ENCODE results near the gene ZNF618. TPM values are rescaled to one million over a fixed set of nuclear protein-coding genes. Genes with fewer than 3 reads are reported as not detected.

ZNF618 gene
- total and polyA plus RNA-seq, 2 experiments from 2014 or later = 2.3 to 5.1 TPM

- Histone ChIP-seq H4K20me1 (ENCODE audit: insufficient read depth) (no peaks in the 10 kb centered on the region), H3K9ac (no peak overlapping the region), H3K27me3 (replicated peaks; ENCODE audit: insufficient read depth) (no peaks in the 10 kb centered on the region), H3K9me2 (ENCODE audit: insufficient read depth) (no peaks in the 10 kb centered on the region), H3K4me2 (ENCODE audit: unreplicated experiment) (no peak overlapping the region), H3K4me3 (no peak overlapping the region), H3K9me3 (ENCODE audit: low read depth) (no peaks in the 10 kb centered on the region), H3K79me2 (ENCODE audit: insufficient read depth) (no peaks in the 10 kb centered on the region), H2AFZ (no peak overlapping the region), H3K27ac (no peak overlapping the region), H3K4me1 (ENCODE audit: insufficient read depth) (no peaks in the 10 kb centered on the region), H3K36me3 (ENCODE audit: low read depth) (no peaks in the 10 kb centered on the region), H3F3A (ENCODE audit: insufficient read depth) (no peaks in the 10 kb centered on the region)
- DNase-seq = peak; percentile 13
- in situ Hi-C loops (cut with MboI) = no loop called here
- WGBS, 2 experiments (ENCODE audit: low coverage in 1 of 2, low lambda C conversion rate in 2 of 2, missing lambda C conversion rate in 2 of 2) = 95 to 98% methylated on average over 15 of the region's 15 CpGs
- TF ChIP-seq EZH2 (IDR thresholded peaks at IDR 0.05; ENCODE audit: insufficient read depth, poor library complexity, severe bottlenecking) = no peak
- no peak for TF ChIP-seq EZH2phosphoT487 (IDR thresholded peaks at IDR 0.05; ENCODE audit: insufficient read depth, low read depth)
Observed at GRCh38 chr9:113985968-113986585, 110.0 kb downstream of the ZNF618 start.

- Histone ChIP-seq H3K9me2 (ENCODE audit: insufficient read depth) (no peaks in the 10 kb centered on the region), H3K4me3 (no peak overlapping the region), H3K9ac (no peak overlapping the region), H3K79me2 (ENCODE audit: insufficient read depth) (no peaks in the 10 kb centered on the region), H2AFZ (no peak overlapping the region), H3K36me3 (ENCODE audit: low read depth) (no peaks in the 10 kb centered on the region), H3K27me3 (replicated peaks; ENCODE audit: insufficient read depth) (no peaks in the 10 kb centered on the region), H3K4me2 (ENCODE audit: unreplicated experiment) (no peak overlapping the region), H3K4me1 (ENCODE audit: insufficient read depth) (no peaks in the 10 kb centered on the region), H4K20me1 (ENCODE audit: insufficient read depth) (no peaks in the 10 kb centered on the region), H3K9me3 (ENCODE audit: low read depth) (no peaks in the 10 kb centered on the region), H3K27ac (no peak overlapping the region), H3F3A (ENCODE audit: insufficient read depth) (no peaks in the 10 kb centered on the region)
- no peak for TF ChIP-seq EZH2phosphoT487 (IDR thresholded peaks at IDR 0.05; ENCODE audit: insufficient read depth, low read depth)
- no peak for TF ChIP-seq EZH2 (IDR thresholded peaks at IDR 0.05; ENCODE audit: insufficient read depth, poor library complexity, severe bottlenecking)
- DNase-seq = no peak
- 100% methylated on average over 1 of the region's 1 CpG for WGBS, 2 experiments (ENCODE audit: low coverage in 1 of 2, low lambda C conversion rate in 2 of 2, missing lambda C conversion rate in 2 of 2)
- in situ Hi-C loops (cut with MboI) = no loop called here
Observed at GRCh38 chr9:113986931-113987330, 110.8 kb downstream of the ZNF618 start.

- 87 to 88% methylated on average over 12 of the region's 12 CpGs for WGBS, 2 experiments (ENCODE audit: low coverage in 1 of 2, low lambda C conversion rate in 2 of 2, missing lambda C conversion rate in 2 of 2)
Observed at GRCh38 chr9:113987526-113987925, 111.4 kb downstream of the ZNF618 start.

GRCh38 chr9:113988385-113989016, 112.4 kb downstream of the ZNF618 start:
- no peaks in the 10 kb centered on the region for H3K4me1 ChIP-seq (ENCODE audit: insufficient read depth)
- H3F3A ChIP-seq (ENCODE audit: insufficient read depth) = no peaks in the 10 kb centered on the region
- no peaks in the 10 kb centered on the region for H3K27me3 ChIP-seq (replicated peaks; ENCODE audit: insufficient read depth)
- no peaks in the 10 kb centered on the region for H3K79me2 ChIP-seq (ENCODE audit: insufficient read depth)
- H2AFZ ChIP-seq = no peak overlapping the region
- no peaks in the 10 kb centered on the region for H4K20me1 ChIP-seq (ENCODE audit: insufficient read depth)
- TF ChIP-seq EZH2 (IDR thresholded peaks at IDR 0.05; ENCODE audit: insufficient read depth, poor library complexity, severe bottlenecking) = no peak
- no peak for TF ChIP-seq EZH2phosphoT487 (IDR thresholded peaks at IDR 0.05; ENCODE audit: insufficient read depth, low read depth)
- 93 to 94% methylated on average over 23 of the region's 23 CpGs for WGBS, 2 experiments (ENCODE audit: low coverage in 1 of 2, low lambda C conversion rate in 2 of 2, missing lambda C conversion rate in 2 of 2)
- no peak overlapping the region for H3K4me3 ChIP-seq
- no peak overlapping the region for H3K4me2 ChIP-seq (ENCODE audit: unreplicated experiment)
- H3K9me3 ChIP-seq (ENCODE audit: low read depth) = no peaks in the 10 kb centered on the region
- H3K9me2 ChIP-seq (ENCODE audit: insufficient read depth) = no peaks in the 10 kb centered on the region
- in situ Hi-C loops (cut with MboI) = no loop called here
- DNase-seq = no peak
- H3K36me3 ChIP-seq (ENCODE audit: low read depth) = no peaks in the 10 kb centered on the region
- H3K27ac ChIP-seq = no peak overlapping the region
- H3K9ac ChIP-seq = no peak overlapping the region

More at GRCh38 chr9:113987526-113987925, 111.4 kb downstream of the ZNF618 start:
- in situ Hi-C loops (cut with MboI) = no loop called here
- Histone ChIP-seq H3K4me2 (ENCODE audit: unreplicated experiment) (no peak overlapping the region), H3K9me2 (ENCODE audit: insufficient read depth) (no peaks in the 10 kb centered on the region), H3K27me3 (replicated peaks; ENCODE audit: insufficient read depth) (no peaks in the 10 kb centered on the region), H3F3A (ENCODE audit: insufficient read depth) (no peaks in the 10 kb centered on the region), H3K79me2 (ENCODE audit: insufficient read depth) (no peaks in the 10 kb centered on the region), H3K36me3 (ENCODE audit: low read depth) (no peaks in the 10 kb centered on the region), H2AFZ (no peak overlapping the region), H3K9ac (no peak overlapping the region), H4K20me1 (ENCODE audit: insufficient read depth) (no peaks in the 10 kb centered on the region), H3K4me3 (no peak overlapping the region), H3K27ac (no peak overlapping the region), H3K4me1 (ENCODE audit: insufficient read depth) (no peaks in the 10 kb centered on the region), H3K9me3 (ENCODE audit: low read depth) (no peaks in the 10 kb centered on the region)
- TF ChIP-seq EZH2phosphoT487 (IDR thresholded peaks at IDR 0.05; ENCODE audit: insufficient read depth, low read depth) (no peak), EZH2 (IDR thresholded peaks at IDR 0.05; ENCODE audit: insufficient read depth, poor library complexity, severe bottlenecking) (no peak)
- no peak for DNase-seq
